ENCODE measurements around the gene BTBD7.

BTBD7 gene

DNA sequence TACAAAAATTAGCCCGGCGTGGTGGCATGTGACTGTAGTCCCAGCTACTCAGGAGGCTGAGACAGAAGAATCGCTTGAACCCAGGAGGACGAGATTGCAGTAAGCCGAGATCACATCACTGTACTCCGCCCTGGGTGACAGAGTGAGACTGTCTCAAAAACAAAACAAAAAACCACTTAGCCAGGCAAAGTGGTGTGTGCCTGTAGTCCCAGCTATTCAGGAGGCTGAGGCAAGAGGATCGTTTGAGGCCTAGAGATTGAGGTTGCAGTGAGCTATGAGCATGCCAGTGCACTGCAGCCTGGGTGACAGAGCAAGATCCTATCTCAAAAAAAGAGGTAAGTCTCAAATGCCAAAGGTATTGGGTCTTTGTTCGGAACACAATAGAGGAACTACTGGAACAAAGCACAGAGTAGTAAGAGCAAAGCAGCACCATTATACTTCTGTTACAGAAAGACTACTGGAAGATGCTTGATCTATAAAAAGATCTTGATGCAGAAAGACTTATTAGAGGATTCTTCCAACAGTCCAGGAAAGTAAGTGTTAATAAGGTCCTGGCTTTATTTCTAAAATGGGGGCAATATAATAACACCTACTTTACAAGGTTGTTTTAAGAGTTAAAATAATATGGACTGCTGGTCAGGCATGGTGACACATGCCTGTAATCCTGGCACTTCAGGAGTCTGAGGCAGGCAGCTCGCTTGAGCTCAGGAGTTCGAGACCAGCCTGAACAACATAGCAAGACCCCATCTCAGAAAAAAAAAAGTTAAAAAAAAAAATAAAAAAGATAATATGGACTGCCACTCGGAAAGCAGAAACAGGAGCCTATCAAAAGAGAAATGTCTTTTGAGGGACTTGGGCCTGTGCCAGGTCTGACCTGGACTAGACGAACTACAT is 29.9 kb downstream of the BTBD7 start:
- no peak for DNase-seq (ENCODE audit: low read depth, low spot score)

DNA sequence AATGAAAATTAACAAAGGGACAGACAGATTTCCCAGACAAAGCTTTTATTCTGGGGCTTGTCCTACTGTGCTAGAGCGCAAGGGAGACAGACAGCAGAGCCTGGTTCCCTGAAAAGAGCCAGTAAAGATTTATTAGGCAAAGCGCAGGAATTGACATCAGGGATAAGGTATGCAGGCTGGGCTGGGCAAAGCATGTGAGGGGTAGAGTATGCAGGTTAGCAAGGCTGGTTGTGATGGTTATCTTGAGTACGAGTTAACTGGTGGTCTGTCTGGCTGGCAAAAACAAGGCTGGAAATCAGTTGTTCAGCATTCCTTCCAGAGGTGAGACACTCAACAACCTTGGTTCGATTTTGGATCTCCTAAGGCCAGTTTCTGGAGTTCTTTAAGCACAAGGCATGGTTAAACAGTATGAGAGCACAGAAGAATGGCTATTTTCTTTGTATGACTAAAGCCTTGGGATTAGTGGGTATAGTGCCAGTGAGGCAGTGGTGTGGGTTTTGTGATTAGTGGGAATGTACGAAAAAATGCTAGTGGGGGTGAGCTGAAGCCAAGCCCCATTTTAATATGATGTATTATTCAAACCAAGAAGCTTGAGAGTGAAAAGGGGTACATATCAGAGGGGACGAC is 30.9 kb downstream of the BTBD7 start:
- DNase-seq (ENCODE audit: low read depth, low spot score), result no peak

DNA sequence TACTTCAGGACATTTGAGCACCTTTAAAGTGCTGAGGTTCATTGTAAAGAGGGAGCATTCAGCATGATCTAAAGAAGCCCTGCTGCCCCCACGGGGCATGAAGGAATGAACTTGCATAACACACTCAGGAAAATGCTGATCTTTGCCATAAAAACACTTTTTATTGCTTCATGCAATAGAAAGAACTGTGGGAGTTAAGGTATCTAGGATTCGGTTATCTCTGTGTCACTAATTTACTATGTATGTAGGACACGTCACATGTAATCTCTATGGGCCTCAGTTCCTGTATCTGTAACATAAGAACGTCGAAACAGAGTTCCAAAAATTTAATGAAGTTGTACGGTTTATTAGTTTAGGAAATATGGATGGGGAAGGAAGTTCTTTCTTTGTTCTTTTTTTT is 33.0 kb downstream of the BTBD7 start:
- DNase-seq (ENCODE audit: low read depth, low spot score), result no peak

DNA sequence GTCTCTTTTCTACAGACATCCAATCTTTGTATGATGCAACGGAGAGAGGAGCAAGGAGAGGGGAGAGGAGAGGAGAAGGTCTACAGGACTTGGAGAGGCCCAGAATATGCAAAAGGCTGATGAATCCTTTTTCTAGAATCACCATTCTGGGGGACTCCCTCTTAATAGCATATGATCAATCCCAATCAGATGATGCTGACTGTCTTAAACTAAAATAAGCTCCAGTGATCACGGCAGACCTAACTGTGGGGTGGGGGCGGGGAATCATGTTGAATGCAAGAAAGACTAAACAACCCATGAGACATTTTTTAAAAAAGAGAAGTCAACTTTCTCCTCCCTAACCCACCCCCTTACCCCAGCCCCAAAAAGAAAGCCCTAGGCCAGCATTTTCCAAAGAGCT is 33.4 kb downstream of the BTBD7 start:
- DNase-seq (ENCODE audit: low read depth, low spot score), result no peak

DNA sequence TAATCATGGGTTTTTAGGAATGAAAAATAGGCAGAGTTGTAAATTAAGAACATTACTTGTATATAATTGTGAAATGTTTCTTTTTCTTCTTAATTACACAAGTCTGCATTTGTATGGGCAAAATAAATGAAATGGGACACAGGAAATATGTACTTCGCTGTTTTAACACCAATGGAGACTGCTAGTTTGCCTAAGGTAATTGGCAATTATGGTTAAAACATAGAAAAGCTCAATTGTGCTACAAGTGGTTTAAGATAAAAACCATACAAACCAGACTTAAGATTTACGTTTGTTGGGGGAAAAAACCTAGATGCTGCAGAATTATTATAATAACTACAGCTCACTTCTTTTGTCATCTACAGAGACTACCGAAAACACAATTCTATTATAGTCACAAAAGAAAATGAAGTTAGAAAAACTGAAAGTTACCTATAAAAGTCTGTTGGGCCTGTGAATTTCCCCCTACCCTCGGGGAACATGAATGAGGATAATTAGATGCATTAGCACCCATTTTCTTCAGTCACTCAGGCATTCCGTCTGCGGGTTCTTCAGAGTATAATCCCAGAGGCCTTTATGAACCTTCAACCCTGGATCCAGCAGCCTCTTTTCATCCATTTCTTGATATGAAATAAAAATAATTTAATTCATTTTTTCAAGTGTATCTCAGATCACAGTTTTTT is 37.2 kb downstream of the BTBD7 start:
- no peak for DNase-seq (ENCODE audit: low read depth, low spot score)

DNA sequence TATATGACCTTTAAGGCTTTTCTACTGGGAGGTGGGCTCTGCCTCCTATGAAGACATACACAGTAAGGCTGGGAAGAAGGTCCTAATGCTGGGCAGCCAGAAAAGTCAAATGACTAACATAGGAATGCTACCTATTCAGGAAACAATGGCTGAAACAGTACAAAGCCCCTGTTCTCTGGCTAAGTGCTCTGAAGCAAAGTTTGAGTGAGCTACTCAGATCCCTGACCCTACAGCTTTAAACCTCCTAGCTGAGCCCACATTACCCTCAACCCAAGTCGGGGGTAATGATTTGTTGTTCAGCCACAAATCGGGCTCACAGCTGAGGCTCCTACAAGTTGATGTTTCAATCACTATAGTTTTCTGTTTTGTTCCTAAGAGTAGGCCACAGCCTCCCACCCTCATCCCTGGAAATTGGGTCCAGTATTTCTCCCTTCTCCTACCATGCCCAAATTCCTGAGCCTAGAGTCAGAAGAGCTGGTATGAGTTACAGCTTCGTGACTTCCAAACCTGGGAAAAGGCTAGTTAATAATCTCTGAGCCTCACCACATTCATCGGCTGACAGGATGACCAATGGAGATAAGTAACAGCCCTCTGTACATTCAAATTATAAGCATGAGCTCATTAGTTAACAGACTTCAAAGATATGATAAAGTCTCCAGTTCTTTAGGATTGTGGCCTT is 46.5 kb downstream of the BTBD7 start:
- no peak for DNase-seq (ENCODE audit: low read depth, low spot score)

DNA sequence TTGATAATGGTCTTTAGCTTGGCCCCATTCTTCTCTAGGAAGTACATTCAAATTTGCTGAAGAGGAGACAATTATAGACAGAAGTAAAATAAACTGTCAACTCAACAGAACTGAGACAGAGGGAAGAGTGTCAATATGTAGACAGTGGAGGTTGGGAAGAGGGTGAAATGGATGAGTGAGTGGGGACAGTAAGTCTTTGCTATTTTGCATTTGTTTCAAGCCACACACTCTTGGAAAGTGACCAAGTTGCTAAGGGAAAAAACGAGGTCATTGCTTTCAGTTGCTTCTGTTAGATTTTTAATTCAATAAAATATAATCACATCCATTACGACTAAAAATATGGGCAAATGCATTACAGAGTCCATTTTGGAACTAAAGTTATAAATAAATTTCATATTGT is 47.8 kb downstream of the BTBD7 start:
- DNase-seq (ENCODE audit: low read depth, low spot score), result no peak

DNA sequence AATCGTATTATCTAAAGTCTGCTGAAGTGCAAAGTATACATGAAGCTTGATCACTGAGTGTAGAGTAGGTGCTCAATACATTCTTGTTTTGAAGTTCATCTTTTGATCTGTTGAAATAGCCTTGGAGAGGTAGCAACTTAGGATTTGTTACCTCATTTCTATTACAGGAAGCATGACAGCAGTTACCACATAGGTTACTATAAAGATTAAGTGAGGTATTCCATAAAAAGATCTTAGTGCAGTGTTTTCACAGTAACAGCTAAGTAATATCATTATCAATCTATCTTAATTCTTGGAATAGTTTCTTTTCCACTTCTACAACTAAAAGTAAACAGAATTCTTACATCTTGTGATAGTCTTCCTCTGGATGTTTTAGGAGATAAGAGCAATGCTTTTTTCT is 50.9 kb downstream of the BTBD7 start:
- no peak for DNase-seq (ENCODE audit: low read depth, low spot score)

DNA sequence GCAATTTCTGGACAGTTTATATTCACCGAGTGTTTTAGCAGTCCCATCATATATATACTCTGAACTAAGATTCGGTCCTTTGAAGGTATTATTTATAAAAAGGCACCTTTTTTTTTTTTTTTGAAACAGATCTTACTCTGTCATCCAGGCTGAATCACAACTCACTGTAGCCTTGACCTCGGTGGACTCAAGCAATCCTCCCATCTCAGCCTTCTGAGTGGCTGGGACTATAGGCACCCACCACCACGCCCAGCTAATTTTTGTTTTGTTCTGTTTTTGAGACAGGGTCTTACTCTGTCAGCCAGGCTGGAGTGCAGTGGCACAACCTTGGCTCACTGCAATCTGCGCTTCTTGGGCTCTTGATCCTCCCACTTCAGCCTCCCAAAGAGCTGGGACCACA is 52.1 kb downstream of the BTBD7 start:
- no peak for DNase-seq (ENCODE audit: low read depth, low spot score)

DNA sequence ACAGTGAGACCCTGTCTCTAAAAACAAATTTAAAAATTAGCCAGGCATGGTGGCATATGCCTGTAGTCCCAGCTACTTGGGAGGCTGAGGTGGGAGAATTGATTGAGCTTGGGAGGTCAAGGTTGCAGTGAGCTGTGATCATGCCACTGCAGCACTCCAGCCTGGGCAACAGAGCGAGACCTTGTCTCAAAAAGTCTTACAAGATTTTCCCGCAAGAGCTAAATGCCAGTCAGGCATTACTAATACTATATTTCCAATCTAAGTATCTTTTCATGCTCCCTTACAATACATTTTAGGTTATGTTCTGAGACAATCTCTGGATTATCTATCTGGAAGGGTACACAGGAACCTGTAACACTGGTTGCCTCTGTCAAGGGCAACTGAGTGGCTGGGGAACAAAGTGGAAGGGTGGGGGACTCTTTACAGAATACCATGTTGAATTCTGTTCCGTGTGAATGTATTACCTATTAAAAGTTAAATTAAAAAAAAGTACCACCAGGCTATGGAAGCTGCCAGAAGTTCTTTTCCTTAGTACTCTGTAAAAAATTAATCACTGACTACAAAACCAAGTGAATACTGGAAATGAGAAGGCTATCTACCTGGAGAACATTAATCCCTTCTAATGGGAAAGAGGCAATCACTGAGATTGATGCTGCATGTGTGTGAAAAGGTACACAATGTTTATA is 56.7 kb downstream of the BTBD7 start:
- no peak for DNase-seq (ENCODE audit: low read depth, low spot score)

DNA sequence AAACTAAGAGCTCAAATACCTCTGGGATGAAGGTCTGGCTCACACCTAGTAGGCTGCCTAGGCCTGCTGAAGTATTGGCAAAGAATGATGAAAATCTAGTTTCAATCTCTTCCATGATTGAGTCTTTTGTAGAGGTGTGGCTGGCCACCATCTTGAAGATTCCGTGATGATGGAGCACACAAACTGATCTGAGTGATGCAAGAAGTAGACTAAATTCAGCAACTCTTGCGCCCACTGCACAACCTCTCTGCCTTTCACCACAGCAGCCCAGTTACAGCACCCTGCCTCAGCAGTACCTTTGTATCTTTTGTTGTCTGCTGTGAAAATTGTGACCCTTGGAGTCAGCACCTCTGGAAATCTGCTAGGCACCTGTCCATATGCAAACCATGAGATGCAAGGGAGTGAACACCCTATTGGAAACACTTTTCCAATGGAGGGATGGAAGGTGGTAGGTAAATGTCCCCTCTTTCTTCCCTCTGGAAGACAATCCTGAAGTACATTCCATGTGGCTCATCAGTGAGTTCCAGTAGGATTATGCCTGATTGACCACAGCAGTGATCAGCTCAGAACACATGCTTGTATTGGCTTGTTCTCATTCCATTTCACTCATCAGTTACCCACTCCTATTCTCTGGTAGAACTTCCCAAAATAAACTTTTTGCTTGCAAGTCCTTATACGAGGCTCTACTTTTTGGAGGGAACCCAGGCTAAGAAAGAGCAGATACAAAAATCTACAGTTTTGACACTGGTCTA is 58.6 kb downstream of the BTBD7 start:
- no peak for DNase-seq (ENCODE audit: low read depth, low spot score)

DNA sequence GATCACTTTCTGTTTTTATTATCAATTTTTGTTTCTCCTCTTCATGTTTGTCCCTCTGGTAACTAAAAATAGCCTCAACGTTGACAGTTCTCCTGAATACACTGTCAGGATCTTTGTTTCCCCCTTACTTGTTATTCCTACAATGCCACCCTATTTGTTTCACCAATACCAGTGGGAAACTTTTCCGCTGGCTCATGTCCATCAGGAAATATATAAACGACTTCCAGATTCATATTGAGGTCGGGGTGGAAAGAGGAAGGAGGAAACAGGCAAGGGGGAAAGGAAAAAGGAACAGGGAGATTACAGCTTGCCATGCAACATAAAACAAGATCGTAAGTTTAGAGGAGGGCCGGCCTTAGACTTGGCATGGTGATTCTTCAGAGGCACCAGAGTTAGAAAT is 61.7 kb downstream of the BTBD7 start:
- no peak for DNase-seq (ENCODE audit: low read depth, low spot score)

DNA sequence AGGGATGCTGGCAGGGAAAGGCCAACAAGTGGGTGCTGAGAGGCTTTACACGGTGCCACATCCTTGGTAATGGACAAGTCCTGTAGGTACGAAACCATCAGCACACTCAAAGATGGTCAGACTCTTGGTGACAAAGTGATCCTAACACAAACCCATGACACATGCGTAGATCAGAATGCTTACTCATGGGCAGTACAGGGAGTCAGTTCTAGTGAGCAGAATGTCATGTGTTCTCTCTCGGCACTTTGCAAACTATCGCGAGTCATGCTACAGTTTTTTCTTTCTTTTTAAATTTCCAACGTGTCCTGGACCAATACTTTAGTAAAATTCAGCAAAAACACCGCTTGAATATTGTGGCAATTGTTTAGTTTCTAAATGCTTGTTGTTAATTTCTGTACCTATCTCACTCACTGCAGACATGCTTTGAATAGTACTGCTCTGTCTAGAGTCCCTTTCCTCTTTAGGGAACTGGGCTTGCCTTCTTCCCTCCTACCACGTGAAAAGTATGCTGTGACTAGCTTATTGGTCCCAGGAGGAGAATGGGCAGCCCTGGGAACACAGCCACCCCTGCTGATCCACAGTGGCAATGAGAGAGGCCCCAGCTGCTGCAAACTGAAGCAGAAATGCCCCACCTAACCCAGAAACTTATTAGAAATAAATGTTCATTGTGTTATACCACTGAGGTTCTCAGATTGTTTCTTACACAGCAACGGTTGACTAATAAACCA is 63.3 kb downstream of the BTBD7 start:
- DNase-seq (ENCODE audit: low read depth, low spot score), result no peak

DNA sequence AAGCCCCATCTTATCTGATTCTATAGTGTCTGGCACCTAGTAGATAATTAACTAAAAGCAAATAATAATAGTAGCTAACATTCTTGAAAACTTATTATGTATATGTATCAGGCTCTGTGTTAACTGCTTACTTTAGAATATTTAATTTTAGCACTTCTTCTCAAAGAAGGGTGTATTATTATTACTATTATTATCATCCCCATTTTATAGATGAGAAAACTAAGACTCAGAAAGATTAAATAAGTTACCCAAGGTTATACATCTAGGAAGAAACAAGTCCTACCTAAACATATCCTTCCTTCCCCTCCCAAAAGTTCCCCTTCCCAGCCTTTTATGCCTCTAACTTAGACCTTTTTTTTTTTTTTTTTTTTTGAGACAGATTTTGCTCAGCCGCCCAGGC is 64.4 kb downstream of the BTBD7 start:
- no peak for DNase-seq (ENCODE audit: low read depth, low spot score)

DNA sequence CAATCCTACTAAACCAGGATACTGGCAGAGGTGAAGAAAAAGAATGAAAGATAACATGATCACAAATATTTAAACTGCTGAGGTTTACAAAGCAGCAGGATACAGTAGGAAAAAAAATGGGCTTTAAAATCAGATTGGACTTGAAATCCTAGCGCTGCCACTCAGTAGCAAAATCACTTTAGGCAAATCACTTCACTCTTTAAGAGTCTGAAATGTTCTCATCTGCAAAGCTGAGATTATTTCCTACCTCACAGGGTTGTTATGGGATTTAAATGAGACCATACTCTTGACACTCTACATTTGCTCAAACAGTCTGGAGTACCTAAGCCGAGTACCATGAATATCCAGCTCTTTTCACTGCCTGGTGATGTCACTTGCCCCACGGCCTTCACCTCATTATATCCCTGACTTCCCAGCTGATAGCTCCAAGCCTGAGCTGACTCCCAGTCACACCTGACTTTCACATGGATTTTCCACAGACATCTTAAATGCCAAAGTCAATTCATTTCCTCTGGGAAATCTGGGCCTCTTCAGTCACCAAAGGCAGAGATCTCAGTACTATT is 65.6 kb downstream of the BTBD7 start:
- DNase-seq (ENCODE audit: low read depth, low spot score), result no peak

DNA sequence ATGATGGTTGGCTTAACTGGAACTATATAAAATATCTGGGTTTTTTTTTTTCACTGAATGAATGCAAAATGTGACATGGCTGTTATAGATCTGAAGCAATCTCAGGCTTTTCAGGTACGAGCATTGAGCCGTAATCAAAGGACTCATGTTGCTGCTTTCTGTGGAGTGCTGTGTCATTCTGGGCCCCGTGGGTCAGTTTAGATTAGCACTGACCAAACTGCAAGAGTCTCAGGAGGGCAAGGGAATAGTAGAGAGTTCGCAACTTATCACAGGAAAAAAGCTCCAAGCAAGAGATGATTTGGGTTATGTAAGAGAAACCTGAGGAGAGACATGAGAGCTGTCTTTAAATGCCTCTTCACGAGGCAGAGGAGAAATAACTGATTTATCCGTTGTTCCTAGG is 66.7 kb downstream of the BTBD7 start:
- DNase-seq (ENCODE audit: low read depth, low spot score), result no peak

DNA sequence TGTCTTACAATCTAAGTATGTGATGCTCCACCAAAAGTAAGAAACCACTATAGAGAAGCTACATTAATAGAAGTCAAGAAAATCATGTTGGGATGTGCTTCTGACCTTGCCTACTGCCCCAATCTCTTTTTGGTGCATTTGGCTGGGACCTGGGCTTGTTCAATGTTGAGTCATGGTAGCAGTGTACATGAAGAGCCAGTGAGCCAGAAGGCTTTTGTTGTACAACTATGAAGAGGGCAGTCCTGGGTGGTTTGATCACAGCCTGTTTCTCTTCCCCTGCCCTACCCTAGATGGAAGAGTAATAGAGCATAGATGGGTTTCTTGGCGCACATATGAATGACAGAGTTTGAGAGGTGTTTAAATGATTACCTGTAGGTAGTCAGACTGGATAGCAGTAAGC is 69.4 kb downstream of the BTBD7 start:
- DNase-seq (ENCODE audit: low read depth, low spot score), result no peak

DNA sequence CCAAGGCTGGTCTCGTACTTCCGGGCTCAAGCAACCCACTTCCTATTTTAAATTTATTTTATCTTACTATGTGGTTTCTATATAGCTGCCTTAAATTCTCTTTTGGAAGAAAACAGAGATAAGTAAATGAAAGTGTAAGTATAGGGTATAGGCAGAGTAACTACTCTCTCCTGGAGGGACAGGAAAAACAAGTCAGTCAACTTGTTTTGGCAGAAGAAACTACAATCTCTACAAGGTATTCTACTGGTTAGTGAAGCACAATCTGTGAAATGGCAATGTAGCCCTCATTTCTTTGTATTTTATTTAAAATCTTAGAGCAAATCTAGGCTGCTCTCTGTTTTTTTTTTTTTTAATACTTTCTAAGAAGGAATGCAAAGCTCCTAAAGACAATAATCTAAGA is 70.4 kb downstream of the BTBD7 start:
- no peak for DNase-seq (ENCODE audit: low read depth, low spot score)

DNA sequence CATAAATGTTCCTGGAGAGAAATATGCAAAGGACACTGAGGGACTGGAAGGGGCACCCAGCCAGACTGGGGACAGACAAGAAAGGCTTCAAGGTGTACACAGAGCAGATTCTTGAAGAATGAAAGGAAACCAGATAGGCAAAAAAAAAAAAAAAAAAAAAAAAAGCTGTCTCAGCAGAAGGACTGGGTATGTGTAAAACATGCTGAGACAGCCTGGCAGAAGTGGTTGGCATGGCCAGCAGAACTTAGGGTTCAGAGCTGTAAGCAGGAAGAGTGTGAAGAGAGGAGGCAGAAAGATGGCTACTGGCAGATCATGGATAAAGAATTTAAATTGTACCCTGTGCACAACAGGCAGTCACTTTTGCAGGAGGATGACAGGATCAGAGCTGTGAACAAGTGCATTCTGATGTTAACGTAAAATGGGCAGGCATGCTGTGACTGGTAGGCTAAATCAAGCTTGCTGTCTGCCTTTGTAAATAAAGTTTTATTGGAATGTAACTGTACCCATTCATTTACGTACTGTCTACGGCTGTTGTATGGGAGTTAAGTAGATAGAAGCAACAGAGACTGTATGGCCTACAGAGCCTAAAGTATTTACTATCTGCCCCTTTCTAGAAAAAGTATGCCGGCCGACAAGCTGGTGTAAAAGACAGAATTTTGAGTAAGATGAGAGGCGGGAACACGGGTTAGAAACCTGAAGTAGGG is 83.6 kb downstream of the BTBD7 start:
- DNase-seq (ENCODE audit: low read depth, low spot score), result no peak

Measured in brain pericyte (primary cell).